ENCODE measurements around the gene DCAF11. TPM values are rescaled to one million over a fixed set of nuclear protein-coding genes. Genes with fewer than 3 reads are reported as not detected.

Gene DCAF11
- total RNA-seq, 1 donor from 2014 or later, result 63.3 TPM

GRCh38 chr14:24092505-24093206 is 21.9 kb upstream of the DCAF11 start:
- H3K4me3 ChIP-seq (ENCODE audit: low read depth, low read length), result no peak overlapping the region
- H3K27me3 ChIP-seq (ENCODE audit: control insufficient read depth, insufficient read depth, low read length), result no peaks in the 10 kb centered on the region
- DNase-seq (ENCODE audit: low read depth), result no peak
- H3K36me3 ChIP-seq (ENCODE audit: control insufficient read depth, insufficient read depth, low read length), result no peaks in the 10 kb centered on the region
- no peak for TF ChIP-seq CTCF (IDR thresholded peaks at IDR 0.05; ENCODE audit: insufficient read depth, low read length, poor library complexity, severe bottlenecking)

GRCh38 chr14:24093207-24093900 is 21.2 kb upstream of the DCAF11 start:
- no peaks in the 10 kb centered on the region for H3K27me3 ChIP-seq (ENCODE audit: control insufficient read depth, insufficient read depth, low read length)
- H3K4me3 ChIP-seq (ENCODE audit: low read depth, low read length), result peak overlapping the region; percentile 0
- no peak for TF ChIP-seq CTCF (IDR thresholded peaks at IDR 0.05; ENCODE audit: insufficient read depth, low read length, poor library complexity, severe bottlenecking)
- no peak for DNase-seq (ENCODE audit: low read depth)
- H3K36me3 ChIP-seq (ENCODE audit: control insufficient read depth, insufficient read depth, low read length), result no peaks in the 10 kb centered on the region

GRCh38 chr14:24093901-24094840 is 20.4 kb upstream of the DCAF11 start, which contains the start of gene PCK2:
PCK2 (plus strand) TSS chr14:24094311; CDS start chr14:24094406, 95 bp downstream.
- no peaks in the 10 kb centered on the region for H3K36me3 ChIP-seq (ENCODE audit: control insufficient read depth, insufficient read depth, low read length)
- no peaks in the 10 kb centered on the region for H3K27me3 ChIP-seq (ENCODE audit: control insufficient read depth, insufficient read depth, low read length)
- DNase-seq (ENCODE audit: low read depth), result peak; percentile 71
- peak; percentile 16 for TF ChIP-seq CTCF (IDR thresholded peaks at IDR 0.05; ENCODE audit: insufficient read depth, low read length, poor library complexity, severe bottlenecking)
- peak within 1 kb of the TSS; percentile 82 for H3K4me3 ChIP-seq (ENCODE audit: low read depth, low read length)

GRCh38 chr14:24094841-24095270 is 19.7 kb upstream of the DCAF11 start:
- no peak for DNase-seq (ENCODE audit: low read depth)
- no peak for TF ChIP-seq CTCF (IDR thresholded peaks at IDR 0.05; ENCODE audit: insufficient read depth, low read length, poor library complexity, severe bottlenecking)
- no peaks in the 10 kb centered on the region for H3K36me3 ChIP-seq (ENCODE audit: control insufficient read depth, insufficient read depth, low read length)
- H3K27me3 ChIP-seq (ENCODE audit: control insufficient read depth, insufficient read depth, low read length), result no peaks in the 10 kb centered on the region
- peak overlapping the region; percentile 82 for H3K4me3 ChIP-seq (ENCODE audit: low read depth, low read length)

- DNase-seq (ENCODE audit: low read depth), result no peak
- Histone ChIP-seq H3K4me3 (ENCODE audit: low read depth, low read length) (peak overlapping the region; percentile 82), H3K27me3 (ENCODE audit: control insufficient read depth, insufficient read depth, low read length) (no peaks in the 10 kb centered on the region), H3K36me3 (ENCODE audit: control insufficient read depth, insufficient read depth, low read length) (peaks cover 1% of the 10 kb centered on the region)
- TF ChIP-seq CTCF (IDR thresholded peaks at IDR 0.05; ENCODE audit: insufficient read depth, low read length, poor library complexity, severe bottlenecking), result no peak
Observed at GRCh38 chr14:24095271-24096068, 19.1 kb upstream of the DCAF11 start.

Measured in kidney epithelial cell (primary cell).